ENCODE measurements around the gene CENPE.
A peak's percentile ranks its signal among the peaks of the same experiment; 100 is the strongest.

The CENPE gene

GRCh38 chr4:103085555-103086196 is 112.5 kb downstream of the CENPE start:
- DNase-seq (ENCODE audit: low read depth, low spot score), result no peak
- H3K27ac ChIP-seq, result no peak overlapping the region

- DNase-seq (ENCODE audit: low read depth, low spot score), result no peak
- no peak overlapping the region for H3K27ac ChIP-seq
Measured at GRCh38 chr4:103079621-103080020, 118.5 kb downstream of the CENPE start.

- H3K27ac ChIP-seq, result peak within 1 kb of the TSS; percentile 63
- DNase-seq (ENCODE audit: low read depth, low spot score), result no peak
Measured at GRCh38 chr4:103076747-103077347, 121.3 kb downstream of the CENPE start, which contains the start of gene SLC9B2. TSS of gene SLC9B2 (minus strand) at chr4:103076761. CDS start at chr4:103067550, 9,211 bp downstream.

GRCh38 chr4:103075894-103076746 is 122.0 kb downstream of the CENPE start:
- H3K27ac ChIP-seq, result peak overlapping the region; percentile 63
- DNase-seq (ENCODE audit: low read depth, low spot score), result no peak

- DNase-seq (ENCODE audit: low read depth, low spot score), result no peak
- peak overlapping the region; percentile 63 for H3K27ac ChIP-seq
Measured at GRCh38 chr4:103075435-103075893, 122.7 kb downstream of the CENPE start.

- DNase-seq (ENCODE audit: low read depth, low spot score), result no peak
- H3K27ac ChIP-seq, result no peak overlapping the region
Measured at GRCh38 chr4:103074744-103075434, 123.3 kb downstream of the CENPE start.

GRCh38 chr4:103073792-103074438 is 124.2 kb downstream of the CENPE start:
- no peak overlapping the region for H3K27ac ChIP-seq
- DNase-seq (ENCODE audit: low read depth, low spot score), result no peak

- no peak for DNase-seq (ENCODE audit: low read depth, low spot score)
Measured at GRCh38 chr4:103067841-103068547, 130.1 kb downstream of the CENPE start.

GRCh38 chr4:103060453-103061148 is 137.5 kb downstream of the CENPE start:
- DNase-seq (ENCODE audit: low read depth, low spot score), result no peak
- no peak overlapping the region for H3K27ac ChIP-seq

More at GRCh38 chr4:103067841-103068547, 130.1 kb downstream of the CENPE start:
- peak overlapping the region; percentile 14 for H3K27ac ChIP-seq
